Caco-2 (cell line): ENCODE results near the gene ACAD10. TPM values are rescaled to one million over a fixed set of nuclear protein-coding genes. Genes with fewer than 3 reads are reported as not detected.
"Not testable (repeated sequence)": the region's sequence is repeated elsewhere in the genome, so short reads cannot be mapped to it uniquely, and the experiment has no call there.

Experiments
- BruUV-seq: library from RNA; stranded (reverse); fragments of 400-500 nt; replicated peaks from 2 replicates; lab custom pipeline; 2021; lab: Mats Ljungman, UMichigan
- CTCF ChIA-PET: fragments of 300-600 bp; sonication (Branson Sonifier 250); formaldehyde crosslinking; loops from one replicate; lab custom pipeline; 2022; ENCODE audit warnings: antibody characterized with exemption; lab: Charles Lee
- POLR2A ChIA-PET: fragments of 300-600 bp; sonication (Branson Sonifier 250); formaldehyde crosslinking; loops from one replicate; lab custom pipeline; 2022; ENCODE audit warnings: antibody characterized with exemption; lab: Charles Lee
- DNase-seq, 2 experiments: peaks; one replicate each; pipeline versions ENCODE4 v3.0.0 to v3.0.0-alpha.2; 2020 to 2022
- H3K27me3 ChIP-seq: replicated peaks from 2 replicates; pipeline ENCODE4 v1.6.0; 2011; ENCODE audit warnings: low read length; ENCODE audit not compliant: control insufficient read depth, insufficient read depth
- H3K36me3 ChIP-seq: 2 replicates; pipeline ENCODE4 v1.5.1; 2011; ENCODE audit warnings: low read length; ENCODE audit not compliant: control insufficient read depth, insufficient read depth
- H3K4me1 ChIP-seq: fragments of 250-450 bp; sonication (Bioruptor Pico); 2 replicates; pipeline ENCODE4 v1.5.1; 2020; ENCODE audit warnings: mild to moderate bottlenecking
- H3K4me3 ChIP-seq: 2 replicates; pipeline ENCODE4 v1.5.1; 2011; ENCODE audit warnings: low read depth, mild to moderate bottlenecking, control low read depth, low read length
- H3K9me3 ChIP-seq: fragments of 250-450 bp; sonication (Bioruptor Pico); 2 replicates; pipeline ENCODE4 v1.5.1; 2020; ENCODE audit warnings: mild to moderate bottlenecking, moderate library complexity
- H3K27ac Mint-ChIP-seq: one replicate; pipeline ENCODE4 v1.8.0; 2022; ENCODE audit warnings: mixed read lengths; ENCODE audit not compliant: unreplicated experiment
- H3K27me3 Mint-ChIP-seq: one replicate; pipeline ENCODE4 v1.8.0; 2022; ENCODE audit warnings: mixed read lengths; ENCODE audit not compliant: insufficient read depth, unreplicated experiment
- H3K36me3 Mint-ChIP-seq: one replicate; pipeline ENCODE4 v1.8.0; 2022; ENCODE audit warnings: mild to moderate bottlenecking, mixed read lengths; ENCODE audit not compliant: insufficient read depth, unreplicated experiment
- H3K4me1 Mint-ChIP-seq: one replicate; pipeline ENCODE4 v1.8.0; 2022; ENCODE audit warnings: low read depth, mixed read lengths; ENCODE audit not compliant: unreplicated experiment
- H3K4me3 Mint-ChIP-seq: one replicate; pipeline ENCODE4 v1.8.0; 2022; ENCODE audit warnings: mild to moderate bottlenecking, moderate library complexity, mixed read lengths; ENCODE audit not compliant: unreplicated experiment
- H3K9me3 Mint-ChIP-seq: one replicate; pipeline ENCODE4 v1.8.0; 2022; ENCODE audit warnings: mixed read lengths; ENCODE audit not compliant: unreplicated experiment
- CTCF ChIP-seq, 2 experiments: fragments of 200-600 bp in 1 of 2; IDR thresholded peaks; 1 replicate in 1 of 2; 2 replicates in 1 of 2; pipeline versions ENCODE4 v1.5.1 to v1.8.0; 2011 to 2022; ENCODE audit warnings: antibody characterized with exemption in 1 of 2, control low read depth in 1 of 2, inconsistent platforms in 1 of 2, low read depth in 1 of 2, low read length in 1 of 2, mild to moderate bottlenecking in 1 of 2, moderate library complexity in 1 of 2; ENCODE audit not compliant: insufficient read depth in 1 of 2, severe bottlenecking in 1 of 2, unreplicated experiment in 1 of 2
- intact Hi-C: fragments of 100-400 bp; cut with micrococcal nuclease; formaldehyde crosslinking; loops from one replicate; pipeline ENCODE4 v1.10.0; 2022; ENCODE audit not compliant: unreplicated experiment
- total RNA-seq: library from RNA; stranded (reverse); gene quantifications from 2 replicates; pipeline ENCODE4 v1.2.3, GENCODE V29; 2022

ACAD10 gene
- total RNA-seq, 1 experiment from 2014 or later = 19.0 TPM

DNA sequence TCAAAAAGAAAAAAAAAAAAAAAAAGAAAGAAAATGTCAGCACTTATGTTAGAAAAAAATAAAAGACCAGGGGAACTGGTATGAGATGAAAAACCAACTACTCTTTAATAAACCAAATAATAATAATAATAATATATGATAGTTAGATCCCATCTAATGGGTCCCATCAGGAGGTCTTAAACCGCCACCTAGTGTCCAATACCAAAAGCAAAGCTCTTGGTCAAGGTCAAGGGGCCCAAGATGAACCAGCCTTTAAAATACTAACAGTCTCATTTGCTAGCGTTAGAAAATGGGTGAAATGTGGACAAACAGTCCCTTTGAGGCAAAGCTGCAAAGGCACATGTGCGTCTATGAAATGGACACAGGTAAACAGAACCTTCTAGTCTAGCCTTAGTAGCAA lies 12.3 kb upstream of the ACAD10 start:
- Mint-ChIP-seq H3K27me3 (no peaks in the 10 kb centered on the region), H3K36me3 (peaks cover 59% of the 10 kb centered on the region), H3K4me1 (no peaks in the 10 kb centered on the region), H3K9me3 (no peaks in the 10 kb centered on the region), H3K4me3 (no peak overlapping the region), H3K27ac (no peak overlapping the region)
- Histone ChIP-seq H3K9me3 (no peaks in the 10 kb centered on the region), H3K36me3 (peaks cover 1% of the 10 kb centered on the region), H3K4me3 (no peak overlapping the region), H3K4me1 (no peaks in the 10 kb centered on the region), H3K27me3 (no peaks in the 10 kb centered on the region)
- intact Hi-C loops = loop anchor here (1.0 to 5.0 kb wide), 2 partner anchors 9 to 76 kb away; partner anchors contain the start of gene ATXN2
- ChIA-PET POLR2A (no interaction called here), CTCF (no interaction called here)
- DNase-seq = peak in 1 of 2 experiments; percentile 15
- TF ChIP-seq CTCF (IDR thresholded peaks at IDR 0.05; ENCODE audit: insufficient read depth in 1 of 2, low read depth in 1 of 2, low read length in 1 of 2, severe bottlenecking in 1 of 2, unreplicated experiment in 1 of 2) = peak; percentile 15 to 48
- BruUV-seq = no TSS peak

DNA sequence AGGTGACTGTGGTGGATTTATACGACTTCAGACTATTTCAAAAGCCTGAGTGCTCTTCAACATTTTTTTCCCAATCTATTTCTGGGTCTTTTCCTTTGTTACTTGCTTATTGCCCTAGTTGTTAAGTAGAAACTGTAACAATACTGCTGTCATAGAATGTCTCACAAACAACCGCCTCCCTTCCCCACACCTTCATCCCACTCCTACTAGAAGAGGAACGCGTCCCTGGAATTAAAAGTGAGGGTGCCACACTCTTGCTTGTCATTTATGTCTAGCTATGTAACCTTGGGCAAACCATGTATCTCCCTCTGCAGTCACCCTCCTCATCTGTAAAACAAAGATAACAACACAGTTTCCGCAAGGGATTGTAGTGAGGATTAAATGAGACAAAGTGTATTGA lies 8.7 kb upstream of the ACAD10 start:
- H3K9me3 ChIP-seq = no peaks in the 10 kb centered on the region
- no peak overlapping the region for H3K27ac Mint-ChIP-seq
- ChIA-PET POLR2A (no interaction called here), CTCF (no interaction called here)
- no peaks in the 10 kb centered on the region for H3K4me1 ChIP-seq
- H3K36me3 Mint-ChIP-seq = peaks cover 62% of the 10 kb centered on the region
- H3K4me3 Mint-ChIP-seq = no peak overlapping the region
- H3K9me3 Mint-ChIP-seq = no peaks in the 10 kb centered on the region
- no peak for TF ChIP-seq CTCF (IDR thresholded peaks at IDR 0.05; ENCODE audit: insufficient read depth in 1 of 2, low read depth in 1 of 2, low read length in 1 of 2, severe bottlenecking in 1 of 2, unreplicated experiment in 1 of 2)
- intact Hi-C loops = no loop called here
- peaks cover 1% of the 10 kb centered on the region; the same call in 1 of the 2 replicates for H3K36me3 ChIP-seq
- no peaks in the 10 kb centered on the region for H3K27me3 Mint-ChIP-seq
- BruUV-seq = no TSS peak
- no peaks in the 10 kb centered on the region for H3K4me1 Mint-ChIP-seq
- DNase-seq = no peak
- H3K27me3 ChIP-seq = no peaks in the 10 kb centered on the region
- H3K4me3 ChIP-seq = no peak overlapping the region

GRCh38 chr12:111684485-111685198 lies 1.2 kb upstream of the ACAD10 start:
- DNase-seq, H3K27me3 ChIP-seq, H3K9me3 Mint-ChIP-seq, H3K9me3 ChIP-seq, H3K4me1 ChIP-seq, CTCF ChIA-PET, H3K27me3 Mint-ChIP-seq, H3K36me3 ChIP-seq, POLR2A ChIA-PET, BruUV-seq: not testable (repeated sequence)
- Mint-ChIP-seq H3K36me3 (peaks cover 59% of the 10 kb centered on the region), H3K4me1 (peaks cover 21% of the 10 kb centered on the region), H3K4me3 (peak overlapping the region; percentile 92), H3K27ac (peak overlapping the region; percentile 95)
- peak overlapping the region; percentile 71 for H3K4me3 ChIP-seq
- intact Hi-C loops = loop anchor here (10.0 kb wide), 1 partner anchor 90 kb away; no protein-coding TSS in a partner anchor
